Calu3 (cell line): Measurements from ENCODE around the gene RNFT2. TPM values are rescaled to one million over a fixed set of nuclear protein-coding genes. Genes with fewer than 3 reads are reported as not detected.
A peak's percentile ranks its signal among the peaks of the same experiment; 100 is the strongest.

ENCODE experiments used
- BruUV-seq: library from RNA; stranded (reverse); fragments of 400-500 nt; replicated peaks from 2 replicates; lab custom pipeline; 2021; lab: Mats Ljungman, UMichigan
- CTCF ChIA-PET: fragments of 300-600 bp; sonication (Branson Sonifier 250); formaldehyde crosslinking; loops from one replicate; lab custom pipeline; 2022; ENCODE audit warnings: antibody characterized with exemption; lab: Charles Lee
- DNase-seq: peaks from one replicate; pipeline ENCODE4 v3.0.0; 2022
- H3K27ac Mint-ChIP-seq: one replicate; pipeline ENCODE4 v1.8.0; 2022; ENCODE audit warnings: mixed read lengths; ENCODE audit not compliant: unreplicated experiment
- H3K27me3 Mint-ChIP-seq: one replicate; pipeline ENCODE4 v1.8.0; 2022; ENCODE audit warnings: mixed read lengths; ENCODE audit not compliant: unreplicated experiment
- H3K36me3 Mint-ChIP-seq: one replicate; pipeline ENCODE4 v1.8.0; 2022; ENCODE audit warnings: mild to moderate bottlenecking, moderate library complexity, mixed read lengths; ENCODE audit not compliant: insufficient read depth, unreplicated experiment
- H3K4me1 Mint-ChIP-seq: one replicate; pipeline ENCODE4 v1.8.0; 2022; ENCODE audit warnings: mild to moderate bottlenecking, low read depth, mixed read lengths; ENCODE audit not compliant: unreplicated experiment
- H3K4me3 Mint-ChIP-seq: one replicate; pipeline ENCODE4 v1.8.0; 2022; ENCODE audit warnings: mild to moderate bottlenecking, low read depth, moderate library complexity, mixed read lengths; ENCODE audit not compliant: unreplicated experiment
- H3K9me3 Mint-ChIP-seq: one replicate; pipeline ENCODE4 v1.8.0; 2022; ENCODE audit warnings: low read depth, mixed read lengths; ENCODE audit not compliant: unreplicated experiment
- intact Hi-C: fragments of 100-400 bp; cut with micrococcal nuclease; formaldehyde crosslinking; loops from one replicate; pipeline ENCODE4 v1.10.0; 2022; ENCODE audit not compliant: unreplicated experiment
- total RNA-seq: library from RNA; stranded (reverse); gene quantifications from 2 replicates; pipeline ENCODE4 v1.2.3, GENCODE V29; 2022
- TF ChIP-seq, protein P1 (sequence below): fragments of 200-600 bp; IDR thresholded peaks from one replicate; pipeline ENCODE4 v1.8.0; 2022; ENCODE audit warnings: antibody characterized with exemption; ENCODE audit not compliant: unreplicated experiment

RNFT2 gene
- total RNA-seq, 1 experiment from 2014 or later = 32.0 TPM

DNA sequence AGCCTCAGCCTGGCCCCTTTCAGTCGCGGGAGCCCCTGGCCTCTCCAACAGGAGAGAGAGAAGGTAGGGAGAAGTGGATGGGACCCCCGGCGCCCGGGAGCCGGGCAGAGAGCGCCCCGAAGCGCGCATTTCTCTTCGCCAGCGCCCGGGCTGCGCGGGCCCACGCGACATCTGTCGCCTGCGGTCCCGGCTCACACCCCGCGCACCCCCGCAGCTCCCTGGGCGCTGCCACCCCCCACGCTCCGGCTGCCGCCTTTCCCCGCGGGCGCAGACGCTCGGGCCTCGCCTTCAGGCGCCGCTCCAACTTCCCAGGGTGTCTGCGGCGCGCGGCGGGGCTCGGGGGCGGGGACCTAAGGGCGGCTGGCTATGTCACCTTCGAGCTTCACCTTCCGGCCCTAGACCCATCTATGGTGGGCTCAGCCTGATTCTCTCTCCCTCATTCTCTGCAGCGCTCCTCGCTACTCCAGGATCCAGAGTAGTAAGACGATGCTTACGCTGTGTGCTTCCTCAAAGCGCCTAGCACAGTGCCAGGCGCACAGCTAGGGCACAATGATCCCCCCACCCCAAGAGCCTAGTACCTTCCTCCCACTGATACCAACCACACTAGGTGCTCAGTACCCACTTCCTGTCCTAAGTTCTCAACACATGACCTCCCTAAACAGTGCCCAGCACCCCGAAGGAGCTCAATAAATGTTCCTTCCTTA lies 141.5 kb downstream of the RNFT2 start:
- H3K4me1 Mint-ChIP-seq = peaks cover 30% of the 10 kb centered on the region
- no TSS peak for BruUV-seq
- H3K27ac Mint-ChIP-seq = no peak overlapping the region

DNA sequence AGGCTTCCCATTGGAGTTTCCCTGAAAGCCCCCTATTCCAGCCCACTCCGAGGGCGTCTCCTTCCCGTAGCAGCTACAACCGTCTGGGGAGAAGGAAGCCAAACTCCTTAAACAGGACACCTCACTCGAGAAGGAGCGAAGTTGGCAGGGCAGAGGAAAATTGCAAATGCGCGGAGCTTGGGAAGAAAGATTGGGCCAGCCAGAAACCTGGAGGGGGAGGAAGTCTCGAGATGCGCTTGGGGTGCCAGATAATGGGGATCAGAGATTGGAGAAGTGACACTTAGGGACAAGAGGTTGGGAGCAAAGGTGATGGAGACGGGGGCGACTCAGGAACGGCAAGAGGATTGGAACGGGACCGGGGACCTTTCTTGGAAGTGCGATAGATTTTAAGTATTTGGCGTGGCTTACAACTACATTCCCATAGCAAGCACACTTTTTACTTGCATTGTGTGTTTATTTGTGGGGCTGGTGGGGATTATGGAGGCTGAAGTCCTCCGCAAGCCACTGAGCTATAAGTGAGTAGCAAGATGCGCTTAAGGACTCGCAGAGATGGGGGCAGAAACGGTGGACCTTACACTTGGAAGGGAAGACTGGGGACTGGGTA lies 142.2 kb downstream of the RNFT2 start:
- no peaks in the 10 kb centered on the region for H3K9me3 Mint-ChIP-seq
- peaks cover 30% of the 10 kb centered on the region for H3K4me1 Mint-ChIP-seq
- DNase-seq = no peak
- no peak overlapping the region for H3K27ac Mint-ChIP-seq
- H3K4me3 Mint-ChIP-seq = peak overlapping the region; percentile 65
- intact Hi-C loops = loop anchor here (10.0 kb wide), 1 partner anchor 146 kb away; the partner anchor contains the start of genes RNFT2 and SPRING1
- H3K27me3 Mint-ChIP-seq = peaks cover 88% of the 10 kb centered on the region
- BruUV-seq = no TSS peak
- H3K36me3 Mint-ChIP-seq = peaks cover 11% of the 10 kb centered on the region
- TF ChIP-seq, protein P1, sequence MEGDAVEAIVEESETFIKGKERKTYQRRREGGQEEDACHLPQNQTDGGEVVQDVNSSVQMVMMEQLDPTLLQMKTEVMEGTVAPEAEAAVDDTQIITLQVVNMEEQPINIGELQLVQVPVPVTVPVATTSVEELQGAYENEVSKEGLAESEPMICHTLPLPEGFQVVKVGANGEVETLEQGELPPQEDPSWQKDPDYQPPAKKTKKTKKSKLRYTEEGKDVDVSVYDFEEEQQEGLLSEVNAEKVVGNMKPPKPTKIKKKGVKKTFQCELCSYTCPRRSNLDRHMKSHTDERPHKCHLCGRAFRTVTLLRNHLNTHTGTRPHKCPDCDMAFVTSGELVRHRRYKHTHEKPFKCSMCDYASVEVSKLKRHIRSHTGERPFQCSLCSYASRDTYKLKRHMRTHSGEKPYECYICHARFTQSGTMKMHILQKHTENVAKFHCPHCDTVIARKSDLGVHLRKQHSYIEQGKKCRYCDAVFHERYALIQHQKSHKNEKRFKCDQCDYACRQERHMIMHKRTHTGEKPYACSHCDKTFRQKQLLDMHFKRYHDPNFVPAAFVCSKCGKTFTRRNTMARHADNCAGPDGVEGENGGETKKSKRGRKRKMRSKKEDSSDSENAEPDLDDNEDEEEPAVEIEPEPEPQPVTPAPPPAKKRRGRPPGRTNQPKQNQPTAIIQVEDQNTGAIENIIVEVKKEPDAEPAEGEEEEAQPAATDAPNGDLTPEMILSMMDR = no peak
- CTCF ChIA-PET = interaction anchor here (0.5 to 1.5 kb wide), 2 partner anchors 8 to 1949 kb away, joined by 5 to 7 read pairs; no protein-coding TSS in a partner anchor

More for the DNA sequence above, 141.5 kb downstream of the RNFT2 start:
- intact Hi-C loops = loop anchor here (10.0 kb wide), 1 partner anchor 145 kb away; the partner anchor contains the start of genes RNFT2 and SPRING1
- Mint-ChIP-seq H3K27me3 (peaks cover 91% of the 10 kb centered on the region), H3K4me3 (peak overlapping the region; percentile 65), H3K36me3 (peaks cover 11% of the 10 kb centered on the region), H3K9me3 (no peaks in the 10 kb centered on the region)
- CTCF ChIA-PET = interaction anchor here (1.5 kb wide), 1 partner anchor 7 kb away, joined by 7 read pairs; no protein-coding TSS in a partner anchor
- TF ChIP-seq, protein P1 = no peak
- DNase-seq = no peak

DNA sequence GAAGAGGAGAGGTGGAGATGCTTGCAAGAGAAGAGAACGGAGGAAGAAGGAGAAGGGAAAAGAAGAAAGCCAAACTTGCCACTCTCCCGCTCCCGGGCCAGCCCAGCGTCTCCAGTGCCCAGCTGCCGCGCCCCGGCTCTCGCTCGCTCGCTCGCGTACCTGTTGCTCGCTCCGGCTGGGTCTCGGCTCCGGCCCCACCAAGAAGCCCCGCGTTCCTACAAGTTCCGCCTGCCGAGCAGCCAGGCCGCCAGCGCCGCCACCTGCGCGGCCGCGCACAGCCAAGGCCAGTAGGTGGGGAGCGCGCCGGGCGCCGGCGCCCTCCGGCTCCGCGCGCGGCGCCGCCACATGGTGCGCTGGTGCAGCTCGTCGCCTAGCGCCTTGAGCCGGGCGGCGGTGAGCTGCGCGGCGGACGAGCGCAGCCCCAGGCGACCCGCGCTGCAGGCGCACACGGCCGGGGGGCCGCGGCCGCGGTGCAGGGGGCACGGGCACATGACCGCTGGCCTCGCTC lies 142.8 kb downstream of the RNFT2 start:
- TF ChIP-seq, protein P1 = no peak
- no peak overlapping the region for H3K27ac Mint-ChIP-seq
- H3K36me3 Mint-ChIP-seq = peaks cover 11% of the 10 kb centered on the region
- CTCF ChIA-PET = interaction anchor here (0.5 to 1.5 kb wide), 2 partner anchors 9 to 1948 kb away, joined by 5 to 7 read pairs; no protein-coding TSS in a partner anchor
- peaks cover 84% of the 10 kb centered on the region for H3K27me3 Mint-ChIP-seq
- peak; percentile 61 for DNase-seq
- intact Hi-C loops = loop anchor here (10.0 kb wide), 1 partner anchor 146 kb away; the partner anchor contains the start of genes RNFT2 and SPRING1
- peaks cover 30% of the 10 kb centered on the region for H3K4me1 Mint-ChIP-seq
- no peaks in the 10 kb centered on the region for H3K9me3 Mint-ChIP-seq
- no TSS peak for BruUV-seq
- H3K4me3 Mint-ChIP-seq = peak overlapping the region; percentile 65

DNA sequence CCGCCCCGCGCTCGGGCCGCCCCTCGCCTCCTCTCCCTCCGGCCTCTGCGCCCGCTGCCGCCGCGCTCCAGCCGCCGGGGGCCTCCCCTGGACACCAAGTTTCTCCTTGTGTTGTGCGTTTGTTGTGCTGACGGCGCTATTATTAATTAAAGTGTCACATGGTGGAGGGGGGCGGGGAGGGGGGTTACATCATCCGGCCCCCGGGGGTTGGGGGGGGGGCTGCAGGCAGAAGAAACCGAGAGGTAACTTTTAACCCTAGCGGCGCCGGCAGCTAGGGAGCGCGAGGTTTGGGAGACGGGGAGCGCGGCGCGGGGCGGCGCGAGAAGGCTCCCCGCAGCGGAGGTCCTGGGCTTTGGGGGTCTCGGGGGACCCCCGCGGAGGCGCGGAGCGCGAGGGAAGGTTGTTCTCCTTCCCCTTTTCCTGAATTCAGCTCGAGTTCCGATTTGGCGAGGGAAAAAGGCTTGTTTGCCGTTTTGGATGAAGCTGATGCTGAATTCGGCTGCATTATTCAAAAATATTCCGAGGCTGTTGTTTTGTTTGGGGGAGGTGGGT lies 143.3 kb downstream of the RNFT2 start, which contains the start of gene HRK:
TSS of gene HRK (minus strand) at position 117 of the 552 bp plus-strand sequence. CDS start 134 bp downstream, outside the sequence.
- Mint-ChIP-seq H3K9me3 (no peaks in the 10 kb centered on the region), H3K27me3 (peaks cover 79% of the 10 kb centered on the region), H3K36me3 (peaks cover 11% of the 10 kb centered on the region), H3K4me1 (peaks cover 30% of the 10 kb centered on the region), H3K4me3 (peak within 1 kb of the TSS; percentile 65), H3K27ac (no peak within 1 kb of the TSS)
- TF ChIP-seq, protein P1 = no peak
- intact Hi-C loops = loop anchor here (10.0 kb wide), 1 partner anchor 147 kb away; the partner anchor contains the start of genes RNFT2 and SPRING1
- BruUV-seq = no TSS peak
- CTCF ChIA-PET = interaction anchor here (1.5 kb wide), 1 partner anchor 9 kb away, joined by 7 read pairs; no protein-coding TSS in a partner anchor
- DNase-seq = peak; percentile 38
